Aorta (tissue), 5 donors: Measurements from ENCODE around the gene COLEC11. TPM values are rescaled to one million over a fixed set of nuclear protein-coding genes. Genes with fewer than 3 reads are reported as not detected.
A peak's percentile ranks its signal among the peaks of the same experiment; 100 is the strongest.

Source experiments
- ATAC-seq: fragments of 200-7000 bp; cut with Tn5 transposase; one replicate; pipeline ENCODE4 v1.9.1; 2022; ENCODE audit warnings: moderate library complexity; ENCODE audit not compliant: low FRiP score
- DNase-seq, 2 donors: peaks; one replicate each; pipeline ENCODE4 v3.0.0-alpha.2; 2020
- H3K27ac ChIP-seq, 2 donors: one replicate each; pipeline ENCODE4 v1.5.1; 2013; ENCODE audit warnings: low read length in 2 of 2, mild to moderate bottlenecking in 2 of 2, moderate library complexity in 2 of 2, control low read depth in 1 of 2, inconsistent platforms in 1 of 2, low read depth in 1 of 2
- H3K27me3 ChIP-seq, 2 donors: one replicate each; pipeline ENCODE4 v1.6.1; 2013; ENCODE audit warnings: control low read depth in 1 of 2, low read length in 1 of 2, mild to moderate bottlenecking in 1 of 2, moderate library complexity in 1 of 2; ENCODE audit not compliant: insufficient read depth in 2 of 2, control insufficient read depth in 1 of 2
- H3K36me3 ChIP-seq, 2 donors: one replicate each; pipeline ENCODE4 v1.6.1; 2013; ENCODE audit warnings: control low read depth in 1 of 2, low read length in 1 of 2, mild to moderate bottlenecking in 1 of 2; ENCODE audit not compliant: insufficient read depth in 2 of 2, control insufficient read depth in 1 of 2
- H3K4me1 ChIP-seq, 2 donors: one replicate each; pipeline ENCODE4 v1.6.1; 2013; ENCODE audit warnings: low read length in 2 of 2, control low read depth in 1 of 2, mild to moderate bottlenecking in 1 of 2, moderate library complexity in 1 of 2; ENCODE audit not compliant: insufficient read depth in 2 of 2, control insufficient read depth in 1 of 2
- H3K4me3 ChIP-seq, 2 donors: one replicate each; pipeline ENCODE4 v1.5.1; 2013; ENCODE audit warnings: low read length in 2 of 2, control low read depth in 1 of 2, mild to moderate bottlenecking in 1 of 2
- H3K9me3 ChIP-seq: one replicate; pipeline ENCODE4 v1.6.1; 2013; ENCODE audit warnings: mild to moderate bottlenecking, low read length; ENCODE audit not compliant: control insufficient read depth
- WGBS, 2 donors: extraction: QIAGEN DNeasy Blood & Tissue Kit; methylation state at CpG; one replicate each; pipeline ENCODE4 v1.1.7; 2013; 5-methylcytosine and 5-hydroxymethylcytosine counted together
- intact Hi-C, 2 donors: fragments of 100-400 bp; cut with DNase I; formaldehyde crosslinking; loops; one replicate each; pipeline versions ENCODE4 v1.14.2 to v1.15.0; 2022
- polyA plus RNA-seq, 2 donors: library from polyadenylated mRNA; stranded (reverse); fragments of 200-250 nt; gene quantifications; one replicate each; pipeline ENCODE4 v1.2.3, GENCODE V29; 2013
- total RNA-seq, 2 donors: library from RNA; stranded (reverse); fragmentation: NEBNext Ultra II Directional; extraction: Animal tissue kit (Norgen Biotek cat#: 25700); gene quantifications; one replicate each; pipeline ENCODE4 v1.2.1, GENCODE V29; 2021
- donor health status: healthy with polysubstance abuse.
- donor health status: Bipolar disorder and iron deficiency.
- donor health status: DM: no; HTN: no; CAD: no.
- donor health status: DM: no; HTN: no; CAD: no.
- donor health status: DM: yes; HTN: yes; CAD: no.

Gene COLEC11
- total and polyA plus RNA-seq, 4 donors = 1.4 to 33.2 (median 16.5) TPM

DNA sequence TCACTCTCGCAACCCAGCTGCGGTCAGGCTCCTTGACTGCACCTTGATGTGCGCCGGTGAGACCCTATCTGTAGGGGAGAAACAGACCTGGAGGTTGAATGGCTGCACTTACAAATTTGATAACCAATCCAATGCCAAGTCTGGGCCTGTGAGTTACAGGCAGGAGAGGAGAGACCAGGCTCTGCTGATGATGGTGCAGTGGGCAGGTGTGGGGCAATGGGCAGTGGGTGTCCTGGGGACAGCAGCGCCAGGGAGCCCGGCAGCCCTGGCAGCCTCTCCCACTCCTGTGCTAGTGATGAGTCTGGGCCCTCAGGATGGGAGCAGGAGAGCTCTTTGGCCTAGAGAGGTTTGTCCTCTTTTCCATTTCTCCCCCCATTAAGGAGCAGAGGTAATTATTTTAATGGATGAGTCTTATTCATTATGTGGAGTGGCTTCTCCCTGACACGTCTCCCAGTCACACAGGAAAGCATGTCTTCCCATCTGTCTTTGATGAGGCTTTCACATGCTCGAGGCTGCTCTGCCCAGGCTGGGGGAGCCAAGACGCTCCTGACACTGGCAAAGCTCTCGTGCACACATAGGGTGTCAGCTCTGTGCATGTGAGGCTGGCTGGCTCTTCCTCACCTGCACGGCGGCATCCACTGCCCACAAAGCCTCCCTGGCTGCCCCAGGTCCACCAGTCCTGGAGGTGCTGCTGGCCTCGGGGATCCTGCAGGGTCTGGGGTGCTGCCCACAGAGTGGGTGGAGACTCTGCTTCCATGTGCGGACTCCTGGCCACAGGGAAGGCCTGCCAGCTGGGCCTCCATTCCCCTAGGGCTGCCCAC, 53.1 kb downstream of the COLEC11 start:
- WGBS, 2 donors = 88 to 92% methylated on average over 14 of the region's 14 CpGs
- no peak overlapping the region for H3K4me3 ChIP-seq
- ATAC-seq (no peak), DNase-seq (peak in 1 of 2 donors; percentile 24)
- no peak overlapping the region for H3K27ac ChIP-seq
- no peaks in the 10 kb centered on the region for H3K27me3 ChIP-seq
- no peaks in the 10 kb centered on the region for H3K4me1 ChIP-seq
- no peaks in the 10 kb centered on the region for H3K36me3 ChIP-seq
- no peaks in the 10 kb centered on the region for H3K9me3 ChIP-seq
- intact Hi-C loops = no loop called here

DNA sequence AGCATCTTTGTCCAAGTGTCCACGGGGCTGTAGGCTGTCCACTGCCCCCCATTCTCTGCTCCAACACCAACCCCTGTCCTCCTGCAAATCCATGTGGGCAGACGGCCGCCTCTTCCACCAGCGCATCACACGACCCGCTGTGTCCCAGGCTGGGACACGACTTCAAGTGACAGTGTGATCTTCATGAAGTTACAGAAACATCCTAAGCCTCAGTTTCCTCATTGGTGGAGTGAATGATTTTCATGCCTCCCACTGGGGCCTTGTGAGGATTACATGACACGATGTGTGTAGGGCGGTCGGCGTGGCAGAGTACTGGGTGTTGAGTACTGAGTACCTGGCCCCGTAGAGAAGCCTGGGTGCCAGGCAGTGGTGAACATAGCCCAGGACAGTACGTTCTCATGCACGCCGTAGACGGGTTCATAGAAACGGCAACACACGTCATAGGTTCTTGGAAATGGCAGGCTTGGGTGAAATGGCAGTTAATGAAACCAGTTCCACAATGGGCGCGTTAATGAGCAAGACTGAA, 53.8 kb downstream of the COLEC11 start:
- no peaks in the 10 kb centered on the region for H3K27me3 ChIP-seq
- no peak overlapping the region for H3K4me3 ChIP-seq
- intact Hi-C loops = no loop called here
- no peaks in the 10 kb centered on the region for H3K4me1 ChIP-seq
- H3K27ac ChIP-seq = no peak overlapping the region
- H3K36me3 ChIP-seq = no peaks in the 10 kb centered on the region
- DNase-seq (no peak), ATAC-seq (no peak)
- 93 to 95% methylated on average over 20 of the region's 20 CpGs for WGBS, 2 donors
- H3K9me3 ChIP-seq = no peaks in the 10 kb centered on the region

DNA sequence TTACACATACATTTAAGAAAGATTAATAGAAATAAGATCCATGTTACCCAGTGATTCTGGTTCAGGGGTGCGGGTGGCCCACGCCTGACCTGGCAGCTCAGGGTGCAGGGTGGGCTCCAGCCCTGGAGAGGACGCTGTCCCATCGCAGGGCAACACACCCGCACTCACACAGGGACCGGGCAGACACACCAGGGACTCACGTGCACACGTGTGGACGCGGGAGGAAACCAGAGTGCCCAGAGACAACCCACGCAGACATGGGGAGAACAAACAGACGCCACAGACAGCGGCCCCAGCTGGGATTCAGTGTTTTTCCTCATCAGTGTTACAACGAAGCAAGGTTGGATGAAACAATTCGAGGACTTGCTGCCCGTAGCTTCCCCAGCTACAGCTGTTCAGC, 54.7 kb downstream of the COLEC11 start:
- intact Hi-C loops = no loop called here
- no peak for DNase-seq
- no peak for ATAC-seq
- H3K9me3 ChIP-seq = no peaks in the 10 kb centered on the region
- no peak overlapping the region for H3K27ac ChIP-seq
- no peaks in the 10 kb centered on the region for H3K4me1 ChIP-seq
- H3K36me3 ChIP-seq = no peaks in the 10 kb centered on the region
- H3K27me3 ChIP-seq = no peaks in the 10 kb centered on the region
- WGBS, 2 donors = 87 to 89% methylated on average over 16 of the region's 16 CpGs
- no peak overlapping the region for H3K4me3 ChIP-seq

DNA sequence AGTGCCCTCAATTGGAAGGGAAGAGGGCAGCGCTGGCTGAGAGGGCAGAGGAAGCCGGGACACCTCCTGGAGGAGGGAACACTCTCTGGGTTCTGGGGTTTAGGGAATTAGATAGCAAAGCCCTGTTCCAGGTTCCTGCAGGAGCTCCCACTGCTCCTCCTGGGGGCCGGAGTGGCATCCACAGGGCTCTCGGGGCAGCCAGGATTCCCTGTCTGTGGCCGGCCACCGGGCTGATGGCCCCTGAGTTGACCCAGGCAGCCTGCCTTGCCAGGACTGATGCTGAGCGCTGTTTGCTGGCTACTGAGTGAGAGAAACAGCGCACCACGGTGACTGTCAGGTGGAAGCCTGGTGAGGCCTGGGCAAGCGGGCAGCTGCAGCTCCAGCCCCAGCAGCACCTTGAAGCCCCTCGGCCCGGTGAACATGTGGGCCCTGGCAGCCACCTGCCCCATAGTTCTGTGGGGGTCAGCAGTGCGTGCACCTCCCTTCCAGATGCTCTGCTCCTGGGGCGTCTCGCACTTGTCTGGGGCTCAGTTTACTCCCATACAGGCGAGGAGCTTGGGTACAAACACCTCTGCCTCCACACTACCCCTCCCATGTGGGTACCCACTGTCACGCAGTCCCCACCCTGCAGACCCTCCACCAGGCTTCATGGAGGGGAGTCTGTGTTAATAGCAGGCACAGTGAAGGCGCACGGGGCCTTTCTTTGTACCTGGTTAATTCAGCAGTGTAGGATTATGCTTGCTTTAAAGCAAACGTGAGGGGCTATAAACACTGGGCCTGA, 55.4 kb downstream of the COLEC11 start:
- DNase-seq (no peak), ATAC-seq (no peak)
- no peaks in the 10 kb centered on the region for H3K4me1 ChIP-seq
- H3K36me3 ChIP-seq = no peaks in the 10 kb centered on the region
- no peak overlapping the region for H3K27ac ChIP-seq
- intact Hi-C loops = loop anchor here (2.0 to 5.0 kb wide), 2 partner anchors 226 to 228 kb away; no protein-coding TSS in a partner anchor
- H3K4me3 ChIP-seq = no peak overlapping the region
- H3K27me3 ChIP-seq = no peaks in the 10 kb centered on the region
- no peaks in the 10 kb centered on the region for H3K9me3 ChIP-seq
- WGBS, 2 donors = 76 to 77% methylated on average over 20 of the region's 20 CpGs

DNA sequence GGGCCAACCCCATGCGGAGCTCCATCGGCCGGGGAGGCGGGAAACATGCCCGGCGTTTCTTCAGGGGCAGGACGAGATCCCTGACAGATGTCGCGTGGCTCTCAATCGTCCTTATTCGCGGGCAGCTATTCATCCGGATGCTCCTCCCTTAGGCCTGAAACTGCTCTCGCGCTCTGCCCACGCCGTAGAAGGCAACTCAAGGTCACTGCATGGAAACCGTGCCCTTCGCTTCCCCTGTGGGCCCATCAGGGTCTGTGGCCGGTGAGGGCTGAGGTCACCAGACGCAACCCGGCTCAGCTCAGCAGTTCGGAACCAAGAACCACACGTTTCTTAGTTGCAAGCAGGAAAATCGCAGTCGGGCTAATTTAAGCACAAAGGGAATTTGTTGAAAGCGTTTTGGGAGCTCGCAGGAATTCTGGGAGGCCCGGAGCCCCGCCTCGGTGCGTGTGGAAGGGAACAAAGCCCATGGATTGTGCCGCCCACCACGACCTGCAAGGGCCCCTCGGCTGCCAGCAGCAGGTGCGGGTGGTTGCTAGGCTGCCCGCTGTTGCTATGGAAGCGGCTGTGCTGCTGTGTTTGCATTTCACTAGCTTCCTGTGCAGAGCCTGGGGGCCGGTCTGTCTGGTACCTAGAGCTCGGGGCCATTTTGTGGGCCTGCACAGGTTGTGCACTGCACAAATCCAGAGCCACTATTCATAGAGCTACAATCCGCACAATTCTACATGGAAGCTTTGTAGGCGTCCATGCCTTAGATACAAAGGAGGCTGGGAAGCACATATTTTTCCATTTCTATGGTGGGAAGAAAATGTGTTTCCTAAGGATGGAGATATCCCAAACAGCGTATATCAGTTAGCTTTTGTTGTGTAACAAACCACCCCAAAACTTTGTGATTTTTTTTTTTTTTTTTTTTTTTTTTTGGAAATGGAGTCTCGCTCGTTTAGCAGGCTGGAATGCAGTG, 57.1 kb downstream of the COLEC11 start:
- peak; percentile 66 for ATAC-seq

DNA sequence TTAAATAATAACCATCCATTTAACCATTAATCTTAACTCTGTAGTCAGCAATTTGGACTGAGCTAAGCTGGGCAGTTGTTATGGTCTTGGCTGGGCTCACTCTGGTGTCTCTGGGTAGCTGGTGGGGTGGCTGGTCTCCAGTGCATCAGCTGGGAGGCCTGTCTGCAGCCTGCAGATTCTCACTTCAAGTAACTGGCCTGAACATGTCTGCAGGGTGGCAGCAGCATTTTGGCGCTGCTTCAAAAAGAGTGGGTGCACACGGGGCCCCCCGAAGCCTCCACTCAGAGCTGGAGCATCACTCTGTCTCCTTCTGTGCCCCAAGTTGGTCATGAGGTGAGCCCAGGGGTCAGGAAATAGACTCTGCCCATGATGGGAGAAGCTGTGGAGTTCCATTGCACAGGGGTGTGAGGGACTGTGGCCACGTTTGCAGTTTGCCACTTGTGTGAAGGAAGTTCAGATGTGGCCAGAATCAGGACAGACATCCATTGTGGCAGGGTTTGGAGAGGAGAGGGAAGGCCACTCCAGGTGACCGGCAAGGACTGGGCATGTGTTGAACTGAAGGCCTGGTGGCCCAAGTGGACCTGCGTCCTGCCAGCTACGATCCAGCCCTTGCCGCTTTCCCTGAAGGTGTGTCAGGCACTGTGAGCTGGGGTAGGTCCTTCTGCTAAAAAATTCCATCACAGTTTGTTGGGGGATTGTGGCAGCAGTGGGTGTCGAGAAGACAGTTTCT, 58.1 kb downstream of the COLEC11 start:
- Histone ChIP-seq H3K27me3 (no peaks in the 10 kb centered on the region), H3K4me1 (no peaks in the 10 kb centered on the region), H3K27ac (no peak overlapping the region), H3K4me3 (no peak overlapping the region), H3K36me3 (no peaks in the 10 kb centered on the region), H3K9me3 (no peaks in the 10 kb centered on the region)
- WGBS, 2 donors = 91 to 95% methylated on average over 9 of the region's 9 CpGs
- DNase-seq (no peak), ATAC-seq (no peak)
- intact Hi-C loops = loop anchor here in 1 of 2 donors (5.0 kb wide), 1 partner anchor 231 kb away; no protein-coding TSS in a partner anchor

More for the DNA sequence above, 57.1 kb downstream of the COLEC11 start:
- Histone ChIP-seq H3K4me1 (no peaks in the 10 kb centered on the region), H3K36me3 (no peaks in the 10 kb centered on the region), H3K9me3 (no peaks in the 10 kb centered on the region), H3K4me3 (no peak overlapping the region), H3K27ac (no peak overlapping the region), H3K27me3 (no peaks in the 10 kb centered on the region)
- peak in 1 of 2 donors; percentile 63 for DNase-seq
- intact Hi-C loops = loop anchor here (2.0 to 5.0 kb wide), 2 partner anchors 227 to 230 kb away; no protein-coding TSS in a partner anchor
- 21 to 24% methylated on average over 45 of the region's 45 CpGs for WGBS, 2 donors

DNA sequence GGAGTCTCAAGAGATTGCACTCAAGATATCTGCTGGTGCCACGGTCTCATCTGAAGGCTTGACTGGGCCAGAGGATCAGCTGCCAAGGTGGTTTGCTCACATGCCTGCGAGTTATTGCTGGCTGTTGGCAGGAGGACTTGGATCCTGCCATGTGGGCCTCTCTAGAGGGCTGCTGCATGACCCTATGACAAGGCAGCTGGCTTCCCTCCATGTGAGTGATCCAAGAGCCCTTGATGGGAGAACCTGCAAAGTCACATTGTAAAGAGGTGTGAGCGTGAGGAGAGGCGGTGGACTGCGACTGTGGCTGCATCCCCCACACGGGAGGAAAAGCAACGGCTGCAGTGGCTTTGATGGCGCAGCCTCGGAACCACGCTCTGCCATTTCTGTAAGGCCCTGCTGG, 59.1 kb downstream of the COLEC11 start:
- 86 to 88% methylated on average over 10 of the region's 10 CpGs for WGBS, 2 donors
- H3K4me1 ChIP-seq = no peaks in the 10 kb centered on the region
- ATAC-seq (no peak), DNase-seq (no peak)
- H3K9me3 ChIP-seq = no peaks in the 10 kb centered on the region
- H3K36me3 ChIP-seq = no peaks in the 10 kb centered on the region
- H3K4me3 ChIP-seq = no peak overlapping the region
- intact Hi-C loops = loop anchor here in 1 of 2 donors (5.0 kb wide), 1 partner anchor 232 kb away; no protein-coding TSS in a partner anchor
- no peak overlapping the region for H3K27ac ChIP-seq
- H3K27me3 ChIP-seq = no peaks in the 10 kb centered on the region
